Activated CD4-positive, alpha-beta T cell treated with anti-CD3 and anti-CD28 coated beads for 48 hours (primary cell): ENCODE data around the gene CREBL2.
"Not testable (repeated sequence)": the region's sequence is repeated elsewhere in the genome, so short reads cannot be mapped to it uniquely, and the experiment has no call there.

Experiments
- DNase-seq: peaks from one replicate; pipeline ENCODE4 v3.0.0-alpha.2; 2020

CREBL2 gene

DNA sequence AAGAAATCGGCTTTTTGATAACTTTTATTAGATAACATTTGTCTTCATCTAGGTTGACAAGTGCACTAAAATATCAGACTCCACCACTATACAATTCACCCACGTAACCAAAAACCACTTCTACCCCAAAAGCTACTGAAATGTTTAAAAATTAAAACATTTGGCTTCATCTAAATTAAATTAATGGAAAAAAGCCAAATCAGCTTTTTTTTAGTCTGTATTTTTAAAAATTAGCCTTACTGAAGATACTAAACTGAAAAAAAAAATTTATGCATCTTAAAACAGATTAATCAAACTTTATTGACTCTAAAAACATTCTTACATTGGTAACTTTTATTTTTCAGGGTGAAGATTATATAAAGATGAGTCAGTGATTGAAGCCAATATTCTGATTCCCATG, 30.0 kb downstream of the CREBL2 start:
- no peak for DNase-seq

DNA sequence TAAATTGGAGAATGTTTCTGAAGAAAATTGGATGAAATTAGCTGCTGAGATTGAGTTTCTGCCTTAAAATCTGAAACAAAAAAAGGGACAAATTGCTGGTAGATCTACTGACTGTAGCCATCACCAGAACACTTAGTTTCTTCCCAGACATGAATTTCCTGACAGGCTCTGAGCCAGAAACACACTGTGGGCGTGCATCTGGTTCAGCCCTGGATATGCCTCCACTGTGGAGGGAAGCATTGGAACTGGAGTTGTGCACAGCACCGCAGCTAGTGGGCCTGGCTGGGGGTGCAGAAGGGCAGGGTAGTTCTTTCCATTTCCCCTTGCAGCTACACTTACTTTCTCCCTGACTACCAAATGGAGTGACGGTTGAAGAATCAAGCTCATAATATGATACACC, 31.2 kb downstream of the CREBL2 start:
- DNase-seq, result no peak

DNA sequence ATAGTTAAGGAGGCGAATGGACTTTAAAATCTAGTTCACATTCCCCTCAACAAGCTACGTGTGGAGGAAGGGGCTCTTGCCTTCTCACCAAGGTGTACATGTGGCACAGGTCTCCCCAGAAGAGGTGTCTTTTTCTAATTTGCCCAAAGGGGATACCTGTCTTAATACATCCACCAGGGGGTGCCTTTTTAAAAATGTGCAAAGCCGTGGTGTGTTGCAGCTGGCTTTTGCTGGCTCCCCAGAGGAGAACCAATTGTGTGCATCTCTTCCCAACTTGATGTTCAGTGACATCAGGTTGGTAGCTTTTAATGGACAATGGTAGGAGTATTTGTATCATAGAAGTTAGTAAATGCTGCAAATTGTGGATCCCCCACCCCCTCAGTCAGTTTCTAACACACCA, 33.8 kb downstream of the CREBL2 start:
- DNase-seq, result peak; percentile 49

DNA sequence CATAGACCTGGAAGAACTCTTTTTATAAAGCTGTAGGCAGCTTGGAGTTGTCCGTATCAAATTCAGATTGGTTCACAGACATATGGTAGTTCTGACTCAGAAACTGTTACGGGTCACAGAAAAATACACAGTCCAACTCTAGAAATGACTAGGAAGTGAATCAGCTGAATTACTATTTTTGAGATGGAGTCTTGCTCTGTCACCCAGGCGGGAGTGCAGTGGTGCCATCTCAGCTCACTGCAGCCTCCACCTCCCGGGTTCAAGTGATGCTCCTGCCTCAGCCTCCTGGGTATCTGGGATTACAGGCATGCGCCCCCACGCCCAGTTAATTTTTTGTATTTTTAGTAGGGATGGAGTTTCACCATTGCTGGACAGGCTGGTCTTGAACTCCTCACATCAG, 34.3 kb downstream of the CREBL2 start:
- peak; percentile 30 for DNase-seq

DNA sequence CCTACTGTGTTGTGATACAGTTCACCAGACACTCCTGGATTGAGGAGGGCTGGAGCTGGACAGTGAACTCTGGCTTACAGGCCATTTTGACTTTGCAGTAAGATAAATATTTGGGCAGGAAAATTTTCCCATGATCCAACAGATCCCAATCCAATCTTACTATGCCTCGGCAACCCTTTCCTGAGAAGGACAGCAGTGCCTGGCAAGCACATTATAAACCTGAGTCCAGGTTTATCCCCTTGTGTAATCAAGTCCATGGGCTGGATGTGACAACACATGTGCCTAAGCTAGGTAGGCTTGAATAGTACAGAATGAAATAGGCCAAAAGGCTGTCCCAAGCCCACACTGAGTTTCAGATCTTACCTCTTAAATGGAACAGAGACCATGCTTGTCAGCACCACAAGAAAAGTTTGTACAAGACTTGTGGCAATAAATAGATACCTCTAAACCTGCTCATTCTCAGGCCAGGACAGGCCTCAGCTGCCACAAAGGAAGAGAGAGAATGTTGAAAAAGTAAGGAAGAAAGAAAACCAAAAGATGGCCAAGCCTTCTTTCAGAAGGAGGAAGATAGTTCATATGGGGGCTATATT, 34.9 kb downstream of the CREBL2 start:
- DNase-seq, result no peak

DNA sequence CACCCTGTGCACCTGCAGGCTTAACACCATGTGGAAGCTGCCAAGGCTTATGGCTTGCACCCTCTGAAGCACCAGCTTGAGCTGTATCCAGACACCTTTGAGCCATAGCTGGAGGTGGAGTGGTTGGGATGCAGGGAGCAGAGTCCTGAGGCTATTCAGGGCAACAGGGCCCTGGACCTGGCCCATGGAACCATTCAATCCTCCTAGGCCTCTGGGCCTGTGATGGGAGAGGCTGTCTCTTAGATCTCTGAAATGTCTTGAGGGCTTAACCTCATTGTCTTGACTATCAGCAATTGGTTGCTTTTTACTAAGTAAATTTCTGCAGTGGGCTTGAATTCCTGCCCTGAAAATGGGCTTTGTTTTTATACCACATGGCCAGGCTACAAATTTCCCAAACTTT, 36.6 kb downstream of the CREBL2 start:
- DNase-seq, result no peak

DNA sequence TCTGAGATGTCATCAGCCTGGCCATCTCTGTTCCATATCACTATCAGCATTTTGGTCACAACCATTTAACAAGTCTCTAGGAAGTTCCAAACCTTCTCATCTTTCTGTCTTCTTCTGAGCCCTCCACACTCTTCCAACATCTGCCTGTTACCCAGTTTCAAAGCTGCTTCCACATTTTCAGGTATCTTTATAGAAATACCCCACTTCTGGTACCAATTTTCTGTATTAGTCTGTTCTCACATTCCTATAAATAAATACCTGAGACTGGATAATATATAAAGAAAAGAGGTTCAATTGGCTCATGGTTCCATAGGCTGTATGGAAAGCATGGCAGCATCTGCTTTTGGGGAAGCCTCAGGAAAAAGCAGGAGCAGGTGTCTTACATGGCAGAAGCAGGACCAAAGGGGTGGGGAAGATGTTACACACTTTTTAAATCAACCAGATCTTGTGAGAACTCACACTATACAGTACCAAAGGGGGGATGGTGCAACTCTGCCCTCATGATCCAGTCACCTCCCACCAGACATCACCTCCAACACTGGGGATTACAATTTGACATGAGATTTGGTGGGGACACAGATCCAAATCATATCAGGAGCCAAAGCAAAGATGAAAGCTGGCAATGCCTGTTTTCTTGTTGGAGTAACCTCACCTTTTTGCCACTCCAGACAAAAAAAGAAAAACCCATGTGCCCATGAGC, 37.4 kb downstream of the CREBL2 start:
- DNase-seq, result no peak

DNA sequence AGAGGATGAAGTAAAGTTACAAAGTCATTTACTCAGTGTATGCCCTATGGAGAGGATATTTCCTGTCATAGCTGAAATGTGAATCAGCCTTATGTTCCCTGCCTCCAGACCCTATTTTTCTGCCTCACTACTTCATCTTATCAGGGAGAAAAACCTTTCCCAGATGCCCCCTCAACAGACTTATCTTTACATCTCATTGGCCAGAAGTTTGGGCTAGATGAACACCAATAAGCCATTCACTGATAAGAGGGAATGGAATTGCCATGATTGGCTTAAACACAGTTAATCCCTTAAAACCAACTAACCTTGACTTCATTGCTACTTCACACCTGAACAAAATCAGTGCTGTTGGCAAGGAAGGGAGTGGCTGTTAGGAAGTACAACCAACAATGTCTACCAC, 40.1 kb downstream of the CREBL2 start:
- no peak for DNase-seq

DNA sequence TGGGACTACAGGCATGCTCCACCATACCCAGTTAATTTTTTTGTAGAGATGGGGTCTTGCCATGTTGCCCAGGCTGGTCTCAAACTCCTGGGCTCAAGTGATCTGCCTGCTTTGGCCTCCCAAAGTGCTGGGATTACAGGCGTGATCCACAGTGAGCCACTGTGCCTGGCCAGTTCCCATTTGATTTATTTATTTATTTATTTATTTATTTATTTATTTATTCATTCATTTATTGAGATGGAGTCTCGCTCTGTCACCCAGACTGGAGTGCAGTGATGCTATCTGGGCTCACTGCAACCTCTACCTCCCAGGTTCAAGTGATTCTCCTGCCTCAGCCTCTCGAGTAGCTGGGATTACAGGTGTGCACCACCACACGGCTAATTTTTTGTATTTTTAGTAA, 41.0 kb downstream of the CREBL2 start:
- not testable (repeated sequence) for DNase-seq

DNA sequence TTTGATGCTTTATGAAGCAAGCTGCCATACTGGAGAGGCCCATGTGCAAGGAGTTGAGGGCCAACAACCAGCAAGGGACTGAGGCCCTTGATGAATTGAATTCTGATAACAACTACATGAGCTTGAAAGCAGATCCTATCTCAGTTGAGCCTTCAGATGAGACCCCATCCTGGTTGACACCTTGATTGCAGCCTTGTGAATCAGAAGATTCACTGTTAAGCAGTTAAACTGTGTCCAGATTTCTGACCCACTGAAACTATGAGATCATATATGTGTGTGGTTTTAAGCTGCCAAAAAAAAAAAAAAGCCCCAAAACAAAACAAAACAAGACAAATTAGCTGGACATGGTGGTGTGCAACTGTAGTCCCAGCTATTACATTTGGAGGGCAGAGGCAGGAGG, 42.2 kb downstream of the CREBL2 start:
- no peak for DNase-seq

DNA sequence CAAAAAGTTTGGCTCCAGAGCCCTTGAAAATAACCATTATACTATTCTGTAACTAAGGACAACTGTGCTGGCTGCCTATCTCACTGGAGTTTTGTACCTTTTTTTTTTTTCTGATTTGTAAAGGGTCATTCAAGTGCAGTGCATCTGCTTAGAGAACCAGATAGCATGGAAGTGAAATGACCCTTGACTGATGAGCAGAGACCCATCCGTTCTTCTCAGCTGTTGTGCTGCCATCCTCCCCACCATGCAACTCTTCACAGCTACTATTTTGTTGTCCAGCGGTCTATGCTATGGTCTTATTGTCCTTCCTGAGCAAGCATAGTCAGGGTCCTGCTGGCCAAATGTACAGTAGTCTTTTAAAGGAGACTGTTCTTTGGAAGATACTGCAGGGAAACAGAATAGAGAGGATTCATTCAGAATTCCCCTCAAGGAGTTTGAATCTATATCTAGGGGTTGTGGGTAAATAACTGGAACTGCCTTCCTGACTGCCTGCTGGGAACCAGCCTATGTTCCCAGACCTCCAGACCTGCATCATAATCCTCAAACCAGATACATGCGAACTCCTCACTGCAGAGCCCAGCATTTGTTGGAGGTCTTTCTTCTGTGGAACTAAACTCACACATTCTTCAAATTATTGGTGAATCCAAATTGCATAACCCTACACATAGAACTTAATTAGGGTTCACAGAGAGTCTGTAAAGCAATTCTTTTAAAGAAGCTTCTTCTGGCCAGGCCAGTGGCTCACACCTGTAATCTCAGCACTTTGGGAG, 43.2 kb downstream of the CREBL2 start:
- DNase-seq, result no peak

DNA sequence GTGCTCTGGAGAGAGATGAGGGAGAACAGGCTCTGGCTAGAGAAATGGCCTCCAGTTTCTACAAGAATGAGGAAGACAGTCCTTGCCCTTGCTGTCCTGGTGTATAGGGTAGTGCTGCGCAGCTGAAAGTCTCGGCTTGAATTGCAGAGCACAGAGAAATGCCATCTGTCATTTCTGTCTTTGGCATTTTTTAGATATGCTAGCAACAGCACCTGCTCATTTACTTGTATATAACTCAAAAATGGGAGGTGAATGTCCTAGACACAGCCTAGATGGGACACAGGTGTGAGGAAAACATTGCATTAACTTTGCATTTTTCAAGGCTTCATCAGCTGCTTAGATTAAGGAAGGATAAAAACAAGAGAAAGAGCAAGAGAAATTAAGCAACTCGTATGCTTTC, 48.5 kb downstream of the CREBL2 start:
- no peak for DNase-seq

DNA sequence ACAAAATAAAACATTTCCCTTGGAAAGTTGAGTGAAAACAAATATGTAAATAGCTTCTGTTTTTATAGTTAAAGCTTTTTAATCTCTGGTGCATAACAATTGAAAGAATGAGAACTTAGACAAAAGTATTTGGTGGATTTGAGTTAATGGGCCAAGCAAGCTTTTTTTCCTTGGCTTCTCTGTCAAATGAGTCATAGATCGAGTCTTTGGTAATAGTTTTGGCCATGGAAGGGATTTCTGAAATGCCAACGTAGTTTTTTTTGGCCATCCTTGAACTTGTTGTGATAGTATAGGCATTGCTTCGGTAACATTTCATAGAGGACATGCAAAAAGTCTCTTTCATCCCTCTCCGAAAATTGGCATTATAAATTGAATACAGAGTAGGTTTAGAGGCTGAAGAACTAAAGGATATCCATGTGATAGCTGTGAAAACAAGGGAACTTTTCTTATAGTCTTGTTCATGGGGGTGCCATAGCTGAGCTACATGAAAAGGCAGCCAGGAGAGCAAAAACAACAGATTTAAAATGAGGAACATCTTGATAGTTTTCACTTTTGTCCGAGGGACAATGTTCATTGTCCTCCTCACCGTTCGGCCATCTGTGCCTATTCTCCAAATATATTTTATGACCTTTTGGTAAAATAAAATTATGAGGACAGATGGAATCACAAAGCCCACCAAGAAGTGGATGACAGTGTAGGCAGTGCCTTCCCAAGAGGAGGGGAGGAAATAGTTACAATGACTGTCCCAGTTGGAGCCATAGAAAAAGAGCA, 49.6 kb downstream of the CREBL2 start:
- DNase-seq, result no peak

DNA sequence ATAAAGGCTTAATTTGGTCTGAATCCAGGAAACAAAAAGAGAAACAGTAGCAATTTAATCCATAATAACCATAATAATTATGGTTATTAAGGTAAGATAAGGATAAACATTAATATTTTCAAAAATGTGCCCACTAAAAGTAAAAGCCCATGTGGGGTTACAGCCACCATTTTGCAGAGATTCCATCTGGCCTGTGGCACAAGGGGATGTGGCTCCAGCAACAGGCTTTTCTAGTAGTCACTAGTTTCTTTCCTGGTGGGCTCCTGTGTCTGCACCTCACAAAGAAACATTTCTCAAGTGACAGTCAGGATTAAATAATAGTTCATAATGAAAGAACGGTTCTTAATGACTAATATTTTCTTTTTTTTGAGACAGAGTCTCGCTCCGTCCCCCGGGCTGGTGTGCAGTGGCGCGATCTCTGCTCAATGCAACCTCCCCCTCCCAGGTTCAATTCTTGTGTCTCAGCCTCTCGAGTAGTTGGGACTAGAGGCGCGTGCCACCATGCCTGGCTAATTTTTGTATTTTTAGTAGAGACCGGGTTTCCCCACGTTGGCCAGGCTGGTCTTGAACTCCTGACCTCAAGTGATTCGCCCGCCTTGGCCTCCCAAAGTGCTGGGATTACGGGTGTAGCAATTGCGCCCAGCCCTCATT, 52.1 kb downstream of the CREBL2 start:
- no peak for DNase-seq

DNA sequence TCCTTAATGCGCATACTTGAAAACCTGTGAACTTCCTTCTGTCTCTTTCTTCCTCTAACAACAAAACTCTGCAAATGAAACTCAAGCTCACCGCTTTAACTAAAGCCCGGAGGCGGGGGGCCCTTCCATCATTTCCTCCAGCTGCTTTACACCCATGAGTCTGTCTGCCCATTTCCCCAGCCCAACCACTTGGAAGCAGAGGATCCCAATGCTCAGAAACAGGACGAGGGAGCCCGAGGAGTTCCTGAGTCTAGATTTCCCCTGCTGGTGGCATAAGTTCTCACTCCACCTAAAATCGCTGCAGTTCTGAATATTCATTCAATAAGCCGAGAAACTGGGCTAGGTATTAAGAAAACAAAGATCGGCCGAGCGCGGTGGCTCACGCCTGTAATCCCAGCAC, 53.5 kb downstream of the CREBL2 start:
- DNase-seq, result no peak

DNA sequence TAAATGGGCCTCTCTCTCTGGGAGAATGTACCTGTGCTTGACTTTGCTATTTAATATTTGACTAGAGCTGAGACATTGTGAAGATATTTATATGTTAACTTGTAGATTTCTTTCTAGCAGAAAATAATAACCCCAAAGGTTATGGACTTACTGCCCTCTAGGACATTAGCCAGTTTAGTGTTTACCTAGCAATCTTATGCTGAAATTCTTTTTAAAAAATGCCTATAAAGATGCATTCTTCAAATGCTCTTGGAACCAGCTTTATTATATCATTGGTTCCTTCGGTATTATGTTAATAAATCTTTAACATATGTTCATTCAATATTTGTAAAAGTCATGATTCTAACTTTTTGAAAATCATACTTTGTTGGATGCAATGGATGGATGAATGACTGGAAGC, 56.3 kb downstream of the CREBL2 start:
- no peak for DNase-seq

DNA sequence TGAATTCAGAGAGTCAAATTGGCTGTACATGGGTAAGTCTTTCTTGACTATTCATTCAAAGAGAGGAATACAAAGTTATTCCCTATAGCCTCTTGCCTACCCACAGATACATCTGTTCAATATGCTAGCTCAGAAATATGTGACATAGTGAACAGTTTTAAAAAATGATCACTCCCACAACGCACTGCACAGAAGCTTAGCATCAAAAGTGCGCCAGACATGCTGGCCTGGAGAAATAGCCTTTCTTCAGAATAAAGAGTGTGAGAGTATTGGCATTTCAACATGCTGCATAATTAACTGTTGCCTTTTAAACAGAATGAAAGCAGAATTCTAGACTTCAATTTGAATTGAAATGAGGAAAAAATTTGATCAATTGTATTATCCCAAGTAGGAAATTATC, 57.3 kb downstream of the CREBL2 start:
- DNase-seq, result no peak

DNA sequence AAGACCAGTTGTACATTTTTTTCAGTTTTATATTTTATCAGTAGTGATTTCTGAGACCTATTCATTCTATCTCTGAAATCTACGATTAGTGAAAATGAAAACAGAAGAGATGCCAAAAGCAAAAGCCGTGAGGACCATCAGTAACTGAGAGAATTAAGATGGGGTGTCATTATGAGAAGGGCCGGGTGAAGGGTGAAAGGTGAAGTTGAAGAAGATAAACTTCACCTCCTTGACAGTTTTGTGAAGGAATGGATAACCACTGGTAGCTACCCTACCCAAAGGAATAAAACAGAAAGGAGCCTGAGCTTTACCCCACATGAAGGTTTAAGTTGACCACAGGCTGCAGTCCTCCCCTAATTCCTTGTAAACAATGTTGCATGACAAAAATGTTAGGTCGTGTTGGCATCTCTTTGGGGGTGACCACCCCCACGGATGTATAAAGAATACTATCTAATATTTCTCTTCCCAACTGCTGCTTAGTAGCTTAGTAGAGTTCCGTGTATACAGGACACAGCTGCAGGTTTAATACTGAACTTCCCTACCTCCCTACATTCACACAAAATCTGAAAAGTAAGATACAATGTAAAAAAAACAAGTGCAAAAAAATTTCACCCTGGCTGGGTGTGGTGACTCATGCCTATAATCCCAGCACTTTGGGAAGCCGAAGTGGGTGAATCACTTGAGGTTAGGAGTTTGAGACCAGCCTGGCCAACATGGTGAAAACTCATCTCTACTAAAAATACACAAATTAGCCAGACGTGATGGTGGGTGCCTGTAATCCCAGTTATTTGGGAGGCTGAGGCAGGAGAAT, 60.4 kb downstream of the CREBL2 start:
- DNase-seq, result no peak

DNA sequence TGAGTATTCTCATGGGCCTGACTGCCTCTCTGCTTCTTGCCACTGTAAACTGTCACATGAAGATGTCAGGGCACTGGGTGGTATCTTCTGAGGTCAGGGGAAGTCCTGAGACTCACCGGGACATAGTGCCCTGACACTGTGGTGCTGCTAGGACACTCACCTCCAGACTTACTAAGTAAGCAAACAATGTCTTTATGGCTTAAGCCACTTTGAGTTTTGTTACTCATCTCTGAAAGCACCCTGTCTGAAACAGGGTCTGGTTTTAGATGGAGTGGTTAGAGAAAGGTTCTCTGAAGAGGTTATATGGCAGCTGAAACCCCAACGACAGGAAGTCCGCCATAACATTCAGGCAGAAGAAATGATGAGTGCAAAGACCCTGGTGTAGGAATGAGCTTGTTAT, 61.6 kb downstream of the CREBL2 start:
- DNase-seq, result peak; percentile 15

DNA sequence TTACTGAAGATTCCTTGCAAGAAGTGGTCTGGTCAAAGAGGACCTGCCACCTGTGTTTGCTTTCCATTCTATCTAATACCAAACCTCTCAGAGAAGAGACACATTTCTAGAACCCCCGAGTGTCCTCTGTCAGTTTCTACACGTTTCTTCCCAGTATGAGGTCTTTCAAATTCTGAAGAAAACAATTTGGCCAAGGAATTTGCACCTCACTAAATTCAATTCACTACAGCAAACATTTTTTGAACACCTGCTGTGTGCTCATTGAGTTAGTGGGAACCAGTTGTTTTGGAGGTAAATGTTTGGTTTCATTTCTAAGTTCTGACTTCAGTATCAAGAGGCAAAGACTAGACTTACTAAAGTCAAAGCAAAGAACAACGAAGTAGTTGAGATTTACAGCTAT, 64.9 kb downstream of the CREBL2 start:
- no peak for DNase-seq

DNA sequence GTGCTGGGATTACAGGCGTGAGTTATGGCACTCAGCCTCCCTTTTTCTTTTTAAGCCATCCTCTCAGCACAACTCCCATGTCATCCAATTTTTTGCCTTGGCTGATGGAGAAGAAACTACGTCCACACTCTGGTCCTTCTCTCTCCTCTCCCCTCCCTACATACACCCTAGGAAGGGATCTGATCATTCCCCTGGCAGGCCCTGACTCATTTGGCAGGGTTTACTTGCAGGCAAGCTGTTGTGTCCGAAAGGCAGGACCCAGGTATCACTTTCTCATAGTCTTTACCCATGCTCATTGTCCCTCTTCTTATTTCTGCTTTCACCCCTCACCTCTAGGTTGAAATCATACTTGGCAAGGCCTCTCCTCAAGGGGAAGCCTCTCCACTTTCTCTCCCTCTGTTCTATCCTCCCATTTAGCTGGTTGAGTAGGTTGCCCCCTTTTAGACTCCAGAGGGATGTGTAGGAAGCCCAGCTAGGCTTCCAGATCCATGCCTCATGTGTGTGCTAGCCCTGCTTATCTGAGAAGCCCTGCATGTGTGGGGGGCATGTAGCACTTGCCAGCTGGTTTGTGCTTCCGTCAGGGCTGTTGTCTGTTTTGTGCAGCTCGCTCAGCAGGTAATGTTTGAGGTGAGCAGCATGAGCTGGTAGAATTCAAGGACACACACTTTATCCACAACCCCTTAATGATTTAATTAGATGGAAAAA, 69.5 kb downstream of the CREBL2 start:
- no peak for DNase-seq

DNA sequence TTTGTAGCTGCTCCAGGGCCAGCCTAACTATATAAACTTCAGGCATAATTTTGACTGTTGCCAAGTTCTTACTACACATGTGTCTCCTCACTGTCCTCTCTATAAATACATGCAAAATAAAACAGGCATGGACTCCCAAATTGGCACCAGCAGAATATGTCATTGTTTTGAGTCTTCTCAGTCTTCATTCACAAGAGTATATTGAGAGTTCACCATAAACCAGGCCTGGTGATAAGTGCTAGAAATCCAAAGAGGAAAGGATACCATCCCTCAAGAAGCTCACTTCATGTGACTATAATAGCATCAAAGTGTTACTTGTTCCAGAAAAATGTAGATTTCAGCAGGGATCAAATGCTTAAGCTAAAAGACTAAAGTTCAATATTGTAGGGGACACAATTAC, 70.6 kb downstream of the CREBL2 start:
- no peak for DNase-seq
